SU-DHL-6 (cell line): ENCODE data around the gene SPINK2.

Experiments used
- H2AFZ ChIP-seq: fragments of 200-600 bp; sonication (generic); 2 replicates; pipeline ENCODE4 v1.6.1; 2014; ENCODE audit warnings: low read depth, mild to moderate bottlenecking, moderate library complexity, mixed read lengths, antibody characterized with exemption, low read length; ENCODE audit not compliant: severe bottlenecking
- H3F3A ChIP-seq: fragments of 200-600 bp; shearing (Covaris generic); 2 replicates; pipeline ENCODE4 v1.6.0; 2016; ENCODE audit warnings: antibody characterized with exemption, mild to moderate bottlenecking; ENCODE audit not compliant: insufficient read depth
- H3K27ac ChIP-seq: fragments of 200-600 bp; sonication (generic); 2 replicates; pipeline ENCODE4 v1.5.1; 2016; ENCODE audit warnings: low read depth, mild to moderate bottlenecking, low read length, moderate library complexity, mixed read lengths
- H3K27me3 ChIP-seq: fragments of 200-600 bp; sonication (generic), shearing (Covaris generic); 2 replicates; pipeline ENCODE4 v1.6.0; 2014; ENCODE audit warnings: mild to moderate bottlenecking, low read length
- H3K36me3 ChIP-seq: fragments of 200-600 bp; sonication (generic); 2 replicates; pipeline ENCODE4 v1.6.1; 2014; ENCODE audit warnings: mild to moderate bottlenecking, low read length, mixed read lengths
- H3K4me2 ChIP-seq: fragments of 300-600, 200-600 bp; shearing (Covaris generic), sonication (generic); 2 replicates; pipeline ENCODE4 v1.6.0; 2014; ENCODE audit warnings: low read length, low read depth, mild to moderate bottlenecking; ENCODE audit not compliant: poor library complexity, severe bottlenecking
- H3K4me3 ChIP-seq: fragments of 200-600 bp; sonication (generic); 2 replicates; pipeline ENCODE4 v1.5.1; 2014; ENCODE audit warnings: antibody characterized with exemption, low read length, mild to moderate bottlenecking, mixed read lengths; ENCODE audit not compliant: insufficient read depth, poor library complexity, severe bottlenecking
- H3K79me2 ChIP-seq: fragments of 200-600 bp; sonication (generic); 2 replicates; pipeline ENCODE4 v1.6.1; 2014; ENCODE audit warnings: mild to moderate bottlenecking, low read length, moderate library complexity; ENCODE audit not compliant: insufficient read depth
- H3K9ac ChIP-seq: fragments of 200-600 bp; sonication (generic); 2 replicates; pipeline ENCODE4 v1.7.0; 2014; ENCODE audit warnings: mild to moderate bottlenecking, low read length
- H3K9me2 ChIP-seq: fragments of 200-600 bp; sonication (generic); replicated peaks from 2 replicates; pipeline ENCODE4 v1.6.1; 2014; ENCODE audit warnings: low read length; ENCODE audit not compliant: insufficient read depth
- H3K9me3 ChIP-seq: fragments of 200-600 bp; sonication (generic); 2 replicates; pipeline ENCODE4 v1.6.1; 2014; ENCODE audit warnings: low read length, mixed read lengths; ENCODE audit not compliant: insufficient read depth
- H4K20me1 ChIP-seq: fragments of 200-600 bp; sonication (generic); 2 replicates; pipeline ENCODE4 v1.6.1; 2014; ENCODE audit warnings: low read depth, mild to moderate bottlenecking, antibody characterized with exemption, low read length, moderate library complexity, mixed read lengths
- EZH2phosphoT487 ChIP-seq: fragments of 200-600 bp; sonication (generic), shearing (Covaris generic); conservative IDR thresholded peaks from 2 replicates; pipeline ENCODE4 v1.6.1; 2018; ENCODE audit warnings: mild to moderate bottlenecking, antibody characterized with exemption, low read length, moderate library complexity, mixed read lengths
- TF ChIP-seq, protein P1 (sequence below): fragments of 200-600 bp; sonication (generic); IDR thresholded peaks from one replicate; pipeline ENCODE4 v1.5.1; 2017; ENCODE audit warnings: antibody characterized with exemption, mild to moderate bottlenecking, low read length, moderate library complexity; ENCODE audit not compliant: insufficient read depth, poor library complexity, severe bottlenecking

SPINK2 gene

DNA sequence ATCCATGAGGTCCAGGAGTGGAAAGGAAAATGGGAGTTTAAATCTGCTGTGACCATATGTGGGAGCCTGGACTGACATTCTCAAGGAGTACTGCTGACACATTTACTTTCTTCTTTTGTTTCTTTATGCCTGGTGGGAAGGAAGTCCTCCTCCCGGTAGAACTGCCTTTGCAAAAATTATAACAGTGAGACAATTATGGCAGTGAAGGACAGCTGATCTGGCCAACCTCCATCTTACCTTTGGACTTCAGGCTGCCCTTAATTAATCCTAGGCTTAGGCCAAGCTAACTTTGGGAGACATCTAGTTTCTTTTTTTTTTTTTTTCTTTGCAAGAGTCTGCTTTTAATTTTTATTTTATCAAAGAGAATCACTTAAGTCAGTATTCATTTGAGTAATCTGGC lies 61.3 kb downstream of the SPINK2 start:
- H3K9me2 ChIP-seq: no peaks in the 10 kb centered on the region
- H3K36me3 ChIP-seq: no peaks in the 10 kb centered on the region
- peaks cover 12% of the 10 kb centered on the region for H3F3A ChIP-seq
- no peak for TF ChIP-seq EZH2phosphoT487
- TF ChIP-seq, protein P1, sequence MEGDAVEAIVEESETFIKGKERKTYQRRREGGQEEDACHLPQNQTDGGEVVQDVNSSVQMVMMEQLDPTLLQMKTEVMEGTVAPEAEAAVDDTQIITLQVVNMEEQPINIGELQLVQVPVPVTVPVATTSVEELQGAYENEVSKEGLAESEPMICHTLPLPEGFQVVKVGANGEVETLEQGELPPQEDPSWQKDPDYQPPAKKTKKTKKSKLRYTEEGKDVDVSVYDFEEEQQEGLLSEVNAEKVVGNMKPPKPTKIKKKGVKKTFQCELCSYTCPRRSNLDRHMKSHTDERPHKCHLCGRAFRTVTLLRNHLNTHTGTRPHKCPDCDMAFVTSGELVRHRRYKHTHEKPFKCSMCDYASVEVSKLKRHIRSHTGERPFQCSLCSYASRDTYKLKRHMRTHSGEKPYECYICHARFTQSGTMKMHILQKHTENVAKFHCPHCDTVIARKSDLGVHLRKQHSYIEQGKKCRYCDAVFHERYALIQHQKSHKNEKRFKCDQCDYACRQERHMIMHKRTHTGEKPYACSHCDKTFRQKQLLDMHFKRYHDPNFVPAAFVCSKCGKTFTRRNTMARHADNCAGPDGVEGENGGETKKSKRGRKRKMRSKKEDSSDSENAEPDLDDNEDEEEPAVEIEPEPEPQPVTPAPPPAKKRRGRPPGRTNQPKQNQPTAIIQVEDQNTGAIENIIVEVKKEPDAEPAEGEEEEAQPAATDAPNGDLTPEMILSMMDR: no peak
- no peak overlapping the region for H3K9ac ChIP-seq
- H3K27me3 ChIP-seq: no peaks in the 10 kb centered on the region
- H2AFZ ChIP-seq: no peak overlapping the region
- no peaks in the 10 kb centered on the region for H4K20me1 ChIP-seq
- no peaks in the 10 kb centered on the region for H3K9me3 ChIP-seq
- no peak overlapping the region for H3K4me2 ChIP-seq
- H3K79me2 ChIP-seq: no peaks in the 10 kb centered on the region
- no peak overlapping the region for H3K4me3 ChIP-seq
- H3K27ac ChIP-seq: peak overlapping the region; percentile 19; the same call in 1 of the 2 replicates
